Omental fat pad (tissue), 3 donors: ENCODE measurements around the gene SORL1-AS1.

Experiments used
- ATAC-seq: fragments of 150-250 bp; one replicate; pipeline ENCODE4 v1.9.1; 2016; ENCODE audit warnings: mild to moderate bottlenecking, moderate library complexity; ENCODE audit not compliant: low FRiP score
- DNase-seq: peaks from one replicate; pipeline ENCODE4 v3.0.0-alpha.2; 2019; ENCODE audit warnings: low spot score
- TF ChIP-seq, protein P1 (sequence below), 3 donors: fragments of 450-650 bp; IDR thresholded peaks; one replicate each; pipeline ENCODE4 v1.5.1; 2016 to 2017; ENCODE audit warnings: antibody characterized with exemption in 3 of 3, mild to moderate bottlenecking in 3 of 3, moderate library complexity in 2 of 3

SORL1-AS1 gene

DNA sequence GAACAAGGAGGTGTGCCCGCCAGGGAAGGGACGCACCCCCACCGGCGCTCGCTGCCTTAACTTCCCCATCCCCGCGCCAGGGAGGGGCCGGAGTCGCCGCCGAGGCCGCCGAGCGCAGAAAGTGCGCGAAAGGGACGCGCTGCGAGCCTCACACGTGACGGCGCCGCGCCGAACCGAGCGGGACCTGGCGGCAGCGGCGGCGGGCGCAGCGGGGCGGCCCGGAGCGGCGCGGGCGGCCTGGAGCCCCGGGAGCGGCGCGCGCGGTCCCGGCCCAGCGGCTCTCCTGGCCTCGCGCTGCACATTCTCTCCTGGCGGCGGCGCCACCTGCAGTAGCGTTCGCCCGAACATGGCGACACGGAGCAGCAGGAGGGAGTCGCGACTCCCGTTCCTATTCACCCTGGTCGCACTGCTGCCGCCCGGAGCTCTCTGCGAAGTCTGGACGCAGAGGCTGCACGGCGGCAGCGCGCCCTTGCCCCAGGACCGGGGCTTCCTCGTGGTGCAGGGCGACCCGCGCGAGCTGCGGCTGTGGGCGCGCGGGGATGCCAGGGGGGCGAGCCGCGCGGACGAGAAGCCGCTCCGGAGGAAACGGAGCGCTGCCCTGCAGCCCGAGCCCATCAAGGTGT is 670 bp downstream of the SORL1-AS1 start, which contains the start of gene SORL1:
TSS of gene SORL1 (plus strand) at position 329 of the 623 bp plus-strand sequence. CDS start at position 347, 18 bp downstream.
- peak; percentile 83 for ATAC-seq
- DNase-seq: no peak
- TF ChIP-seq, protein P1, sequence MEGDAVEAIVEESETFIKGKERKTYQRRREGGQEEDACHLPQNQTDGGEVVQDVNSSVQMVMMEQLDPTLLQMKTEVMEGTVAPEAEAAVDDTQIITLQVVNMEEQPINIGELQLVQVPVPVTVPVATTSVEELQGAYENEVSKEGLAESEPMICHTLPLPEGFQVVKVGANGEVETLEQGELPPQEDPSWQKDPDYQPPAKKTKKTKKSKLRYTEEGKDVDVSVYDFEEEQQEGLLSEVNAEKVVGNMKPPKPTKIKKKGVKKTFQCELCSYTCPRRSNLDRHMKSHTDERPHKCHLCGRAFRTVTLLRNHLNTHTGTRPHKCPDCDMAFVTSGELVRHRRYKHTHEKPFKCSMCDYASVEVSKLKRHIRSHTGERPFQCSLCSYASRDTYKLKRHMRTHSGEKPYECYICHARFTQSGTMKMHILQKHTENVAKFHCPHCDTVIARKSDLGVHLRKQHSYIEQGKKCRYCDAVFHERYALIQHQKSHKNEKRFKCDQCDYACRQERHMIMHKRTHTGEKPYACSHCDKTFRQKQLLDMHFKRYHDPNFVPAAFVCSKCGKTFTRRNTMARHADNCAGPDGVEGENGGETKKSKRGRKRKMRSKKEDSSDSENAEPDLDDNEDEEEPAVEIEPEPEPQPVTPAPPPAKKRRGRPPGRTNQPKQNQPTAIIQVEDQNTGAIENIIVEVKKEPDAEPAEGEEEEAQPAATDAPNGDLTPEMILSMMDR (IDR thresholded peaks at IDR 0.05): no peak

DNA sequence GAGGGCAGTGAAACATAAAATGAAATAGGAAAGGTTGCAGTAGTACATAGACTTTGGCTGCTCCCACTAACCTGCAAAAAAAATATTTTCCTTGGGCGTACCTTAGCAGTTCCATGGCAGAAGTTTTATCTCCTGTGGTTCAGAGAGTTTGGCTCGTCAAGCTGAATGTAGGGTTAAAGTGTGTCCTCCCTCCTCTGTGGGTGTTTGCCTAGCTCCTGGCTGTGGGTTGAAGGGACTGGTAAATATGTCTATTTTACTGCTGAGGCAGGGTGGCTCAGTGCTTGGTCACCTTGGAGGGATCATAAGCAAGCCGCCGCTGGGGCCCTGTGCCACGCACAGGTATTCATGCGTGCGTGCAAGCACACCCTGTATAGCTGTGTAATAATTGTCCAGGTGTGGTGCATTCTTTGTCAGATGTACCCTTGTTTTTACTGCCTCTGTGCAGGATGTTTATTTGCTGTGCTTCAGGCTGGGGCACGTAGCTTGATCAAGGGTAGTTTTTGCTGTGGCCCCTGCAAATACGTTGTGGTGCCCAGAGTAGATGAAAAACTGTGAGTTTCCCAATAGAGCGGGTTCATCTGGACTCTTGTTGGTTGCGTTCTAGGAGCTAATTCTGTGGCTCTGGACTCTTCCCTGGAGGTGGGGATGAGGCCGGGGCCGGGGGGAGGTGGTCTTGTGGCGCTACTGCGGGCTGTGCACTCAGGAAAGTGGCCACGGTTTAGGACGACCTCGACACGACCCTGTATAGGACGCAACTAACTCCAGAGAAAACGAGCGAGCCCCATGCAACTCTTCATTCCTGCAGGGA is 1.4 kb downstream of the SORL1-AS1 start:
- TF ChIP-seq, protein P1 (IDR thresholded peaks at IDR 0.05): no peak
- no peak for DNase-seq
- ATAC-seq: peak; percentile 19

DNA sequence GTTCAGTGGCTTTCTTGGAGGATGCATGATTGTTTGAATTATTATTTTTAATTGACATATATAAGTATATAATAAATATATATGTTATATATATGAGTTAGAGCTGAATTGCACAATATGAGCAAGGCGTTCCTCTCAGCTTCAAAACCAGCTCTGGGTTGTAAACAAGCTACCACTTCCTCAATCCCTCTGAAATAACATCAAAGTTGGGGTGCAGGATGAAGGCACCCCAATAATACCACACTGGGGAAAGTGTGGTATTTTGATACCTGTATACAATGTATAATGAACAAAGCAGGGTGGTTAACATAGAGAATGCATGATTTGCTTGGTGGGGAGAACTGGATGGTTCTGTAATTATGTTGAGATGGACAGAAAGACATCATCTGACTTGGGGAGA is 2.4 kb downstream of the SORL1-AS1 start:
- no peak for DNase-seq
- TF ChIP-seq, protein P1 (IDR thresholded peaks at IDR 0.05): no peak
- no peak for ATAC-seq

DNA sequence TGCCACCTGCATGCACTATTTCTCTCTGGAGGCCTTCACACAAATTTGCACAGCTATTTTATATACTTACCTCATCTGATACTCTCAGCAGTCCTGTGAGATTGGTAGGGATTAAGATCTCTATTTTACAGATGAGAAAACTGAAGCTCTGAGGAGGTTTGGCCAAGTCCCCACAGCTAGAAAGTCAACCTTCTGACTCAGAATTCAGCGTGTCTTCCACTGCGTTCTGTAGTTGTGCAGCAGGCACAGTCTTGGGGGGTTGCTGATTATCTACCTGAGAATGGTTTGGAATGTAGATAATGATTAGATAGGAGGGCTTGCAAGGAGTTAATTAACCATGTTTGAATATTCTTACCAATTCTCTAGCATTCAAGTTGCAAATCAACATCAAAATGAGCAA is 3.1 kb downstream of the SORL1-AS1 start:
- ATAC-seq: no peak
- TF ChIP-seq, protein P1 (IDR thresholded peaks at IDR 0.05): no peak
- DNase-seq: no peak

DNA sequence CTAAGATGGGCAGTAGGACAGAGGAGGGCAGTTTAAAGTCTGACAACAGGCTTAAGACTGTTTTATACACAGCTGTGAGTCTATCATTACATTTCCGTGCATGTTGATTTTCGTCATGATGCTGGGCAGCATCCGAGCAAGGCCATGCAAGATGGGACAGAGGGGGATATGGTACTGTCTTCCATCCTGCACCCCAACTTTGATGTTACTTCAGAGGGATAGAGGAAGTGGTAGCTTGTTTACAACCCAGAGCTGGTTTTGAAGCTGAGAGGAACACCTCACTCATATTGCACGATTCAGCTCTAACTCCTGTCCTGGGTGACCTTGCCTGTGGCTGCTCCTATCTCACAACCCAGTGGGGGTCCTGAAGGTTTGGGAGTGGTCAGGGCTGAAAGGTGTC is 3.6 kb downstream of the SORL1-AS1 start:
- ATAC-seq: no peak
- TF ChIP-seq, protein P1 (IDR thresholded peaks at IDR 0.05): no peak

DNA sequence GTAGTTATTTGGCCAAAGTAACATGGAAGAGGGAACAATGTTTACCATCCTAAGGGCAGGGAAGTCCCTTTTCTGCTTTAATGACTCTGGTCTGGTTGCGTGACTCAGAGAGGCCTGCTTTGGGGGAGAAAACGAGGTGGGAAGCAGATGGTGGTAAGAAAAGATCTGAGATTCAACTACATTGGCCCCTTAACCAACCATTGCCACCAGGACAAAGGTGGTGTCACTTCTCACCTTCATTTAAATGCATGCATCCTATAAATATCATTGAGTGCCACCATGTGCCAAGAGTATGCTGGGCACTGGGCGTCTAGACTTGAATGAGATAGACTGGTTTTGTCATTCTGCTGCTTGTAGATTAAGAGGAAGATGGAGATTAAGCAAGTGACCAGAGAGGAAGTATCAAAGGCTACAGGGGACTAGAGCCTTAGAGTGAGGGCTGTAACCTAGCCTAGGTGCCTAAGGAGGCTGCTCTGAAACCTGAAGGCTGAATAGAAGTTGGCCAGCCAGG is 4.3 kb downstream of the SORL1-AS1 start:
- ATAC-seq (no peak), DNase-seq (no peak)
- TF ChIP-seq, protein P1 (IDR thresholded peaks at IDR 0.05): no peak

More for the DNA sequence above, 3.6 kb downstream of the SORL1-AS1 start:
- DNase-seq: no peak
